RWPE2 (cell line): ENCODE measurements around the gene ALDH1L1.

ENCODE experiments used
- ATAC-seq: fragments of 200-7000 bp; cut with Tn5 transposase; 3 replicates; pipeline ENCODE4 v1.9.1; 2021; ENCODE audit warnings: low read depth
- DNase-seq: peaks from one replicate; pipeline ENCODE4 v3.0.0-alpha.2; 2020; ENCODE audit warnings: low spot score
- H3K27ac ChIP-seq: fragments of 450-650 bp; 2 replicates; pipeline ENCODE4 v1.5.1; 2017; ENCODE audit warnings: mild to moderate bottlenecking; ENCODE audit not compliant: poor library complexity, severe bottlenecking
- H3K27me3 ChIP-seq: fragments of 250-450 bp; sonication (Bioruptor Pico); 2 replicates; pipeline ENCODE4 v1.5.1; 2021; ENCODE audit warnings: mild to moderate bottlenecking, moderate library complexity; ENCODE audit not compliant: insufficient read depth, poor library complexity, severe bottlenecking
- H3K36me3 ChIP-seq: fragments of 250-450 bp; sonication (Bioruptor Pico); 2 replicates; pipeline ENCODE4 v1.5.1; 2020; ENCODE audit warnings: low read depth, mild to moderate bottlenecking, moderate library complexity
- H3K4me1 ChIP-seq: fragments of 250-450 bp; sonication (Bioruptor Pico); 2 replicates; pipeline ENCODE4 v1.5.1; 2021; ENCODE audit warnings: mild to moderate bottlenecking, moderate library complexity; ENCODE audit not compliant: insufficient read depth, poor library complexity, severe bottlenecking
- H3K4me3 ChIP-seq: fragments of 250-450 bp; sonication (Bioruptor Pico); 2 replicates; pipeline ENCODE4 v1.5.1; 2021; ENCODE audit warnings: mild to moderate bottlenecking, moderate library complexity; ENCODE audit not compliant: severe bottlenecking
- H3K9me3 ChIP-seq: fragments of 250-450 bp; sonication (Bioruptor Pico); 2 replicates; pipeline ENCODE4 v1.5.1; 2021; ENCODE audit warnings: mild to moderate bottlenecking, moderate library complexity; ENCODE audit not compliant: severe bottlenecking
- TF ChIP-seq, protein P1 (sequence below): fragments of 450-650 bp; IDR thresholded peaks from one replicate; pipeline ENCODE4 v1.5.1; 2017; ENCODE audit warnings: mild to moderate bottlenecking, moderate library complexity; ENCODE audit not compliant: poor library complexity, severe bottlenecking

The ALDH1L1 gene

DNA sequence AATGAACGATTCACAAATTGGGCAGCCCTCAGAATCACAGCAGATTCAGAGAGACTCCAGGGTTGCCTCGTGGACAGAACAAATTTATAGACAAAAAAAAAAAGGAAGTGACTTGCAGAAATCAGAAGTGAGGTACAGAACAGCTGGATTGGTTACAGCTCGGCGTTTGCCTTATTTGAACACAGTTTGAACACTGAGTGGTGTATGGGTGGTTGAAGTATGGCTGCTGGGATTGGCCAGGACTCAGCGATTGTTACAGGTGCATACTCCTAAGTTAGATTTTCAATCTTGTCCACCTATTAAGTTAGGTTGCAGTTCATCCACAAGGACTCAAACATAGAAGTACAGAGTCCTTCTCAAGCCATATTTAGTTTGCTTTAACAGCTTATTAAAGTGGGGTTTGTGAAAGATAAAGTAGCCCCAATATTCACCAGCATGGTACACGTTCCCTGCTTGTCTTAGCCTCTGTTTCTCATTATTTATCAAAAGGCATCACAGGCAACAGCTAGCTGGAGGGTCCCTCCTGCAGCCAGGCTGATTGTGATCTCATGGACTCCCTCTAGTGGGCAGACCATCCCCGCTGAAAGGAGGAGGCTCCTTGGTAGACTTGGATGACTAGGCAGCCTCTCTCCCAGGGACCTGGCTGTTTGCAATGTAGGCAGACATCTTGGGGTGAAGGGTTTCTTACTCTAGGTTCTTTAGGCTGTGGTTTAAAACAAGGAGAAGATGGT lies 17.6 kb upstream of the ALDH1L1 start:
- peaks cover 12% of the 10 kb centered on the region for H3K9me3 ChIP-seq
- H3K4me3 ChIP-seq = no peak overlapping the region
- ATAC-seq (peak; percentile 85), DNase-seq (no peak)
- TF ChIP-seq, protein P1, sequence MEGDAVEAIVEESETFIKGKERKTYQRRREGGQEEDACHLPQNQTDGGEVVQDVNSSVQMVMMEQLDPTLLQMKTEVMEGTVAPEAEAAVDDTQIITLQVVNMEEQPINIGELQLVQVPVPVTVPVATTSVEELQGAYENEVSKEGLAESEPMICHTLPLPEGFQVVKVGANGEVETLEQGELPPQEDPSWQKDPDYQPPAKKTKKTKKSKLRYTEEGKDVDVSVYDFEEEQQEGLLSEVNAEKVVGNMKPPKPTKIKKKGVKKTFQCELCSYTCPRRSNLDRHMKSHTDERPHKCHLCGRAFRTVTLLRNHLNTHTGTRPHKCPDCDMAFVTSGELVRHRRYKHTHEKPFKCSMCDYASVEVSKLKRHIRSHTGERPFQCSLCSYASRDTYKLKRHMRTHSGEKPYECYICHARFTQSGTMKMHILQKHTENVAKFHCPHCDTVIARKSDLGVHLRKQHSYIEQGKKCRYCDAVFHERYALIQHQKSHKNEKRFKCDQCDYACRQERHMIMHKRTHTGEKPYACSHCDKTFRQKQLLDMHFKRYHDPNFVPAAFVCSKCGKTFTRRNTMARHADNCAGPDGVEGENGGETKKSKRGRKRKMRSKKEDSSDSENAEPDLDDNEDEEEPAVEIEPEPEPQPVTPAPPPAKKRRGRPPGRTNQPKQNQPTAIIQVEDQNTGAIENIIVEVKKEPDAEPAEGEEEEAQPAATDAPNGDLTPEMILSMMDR = peak; percentile 65
- H3K27ac ChIP-seq = no peak overlapping the region
- no peaks in the 10 kb centered on the region for H3K27me3 ChIP-seq
- no peaks in the 10 kb centered on the region for H3K4me1 ChIP-seq
- no peaks in the 10 kb centered on the region; the same call in 1 of the 2 replicates for H3K36me3 ChIP-seq

DNA sequence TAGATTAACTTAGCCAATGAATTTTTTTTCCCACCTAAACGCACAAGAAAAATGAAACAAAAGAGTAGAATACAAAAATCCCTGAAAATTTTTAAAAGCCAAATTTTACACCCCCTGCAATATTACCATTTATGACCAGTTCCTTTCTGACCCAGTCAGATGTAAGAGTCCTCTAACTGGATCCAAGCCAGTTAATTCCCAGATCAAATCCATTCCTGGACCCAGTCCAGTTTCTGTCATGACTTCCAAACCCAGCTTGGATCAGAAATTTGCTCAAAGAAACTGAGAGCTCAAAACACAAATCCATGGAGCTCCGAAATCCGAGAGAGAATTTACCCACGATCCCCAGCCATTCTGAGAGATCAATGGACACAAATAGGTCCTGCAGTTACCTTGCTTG lies 17.0 kb upstream of the ALDH1L1 start:
- ATAC-seq (no peak), DNase-seq (no peak)
- no peaks in the 10 kb centered on the region for H3K27me3 ChIP-seq
- TF ChIP-seq, protein P1 = no peak
- no peak overlapping the region for H3K4me3 ChIP-seq
- H3K4me1 ChIP-seq = no peaks in the 10 kb centered on the region
- H3K36me3 ChIP-seq = no peaks in the 10 kb centered on the region; the same call in 1 of the 2 replicates
- no peak overlapping the region for H3K27ac ChIP-seq
- peaks cover 12% of the 10 kb centered on the region for H3K9me3 ChIP-seq

DNA sequence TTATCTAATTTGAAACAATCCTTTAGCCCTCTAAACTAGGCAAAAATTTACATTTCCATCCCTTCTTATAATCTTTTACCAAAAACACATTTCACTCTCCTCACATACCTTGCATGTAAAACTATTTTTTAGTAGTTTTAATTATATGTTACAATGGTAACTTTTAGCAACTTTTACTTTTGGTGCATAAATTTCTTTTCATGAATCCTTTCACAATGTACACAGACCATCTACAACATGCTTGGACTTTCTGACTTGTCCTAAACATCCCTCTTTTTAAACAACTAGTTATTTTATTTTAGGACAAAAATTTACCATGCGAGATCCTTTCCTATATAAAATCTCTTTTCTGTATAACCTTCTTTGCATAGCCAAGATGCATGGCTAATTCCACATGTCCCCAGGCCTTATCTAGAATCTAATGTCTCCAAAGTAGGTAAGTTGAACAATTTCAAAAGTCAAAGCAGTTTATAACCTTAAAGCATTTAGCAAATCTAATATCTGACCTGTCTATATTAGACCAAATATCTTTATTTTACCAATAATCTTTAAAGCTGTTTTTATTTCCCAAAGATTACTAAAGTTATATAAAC lies 14.4 kb upstream of the ALDH1L1 start:
- no peak for ATAC-seq
- Histone ChIP-seq H3K27me3 (no peaks in the 10 kb centered on the region), H3K4me1 (no peaks in the 10 kb centered on the region), H3K9me3 (peaks cover 12% of the 10 kb centered on the region), H3K4me3 (no peak overlapping the region), H3K36me3 (no peaks in the 10 kb centered on the region; the same call in 1 of the 2 replicates), H3K27ac (no peak overlapping the region)
- DNase-seq = no peak
- TF ChIP-seq, protein P1 = no peak

DNA sequence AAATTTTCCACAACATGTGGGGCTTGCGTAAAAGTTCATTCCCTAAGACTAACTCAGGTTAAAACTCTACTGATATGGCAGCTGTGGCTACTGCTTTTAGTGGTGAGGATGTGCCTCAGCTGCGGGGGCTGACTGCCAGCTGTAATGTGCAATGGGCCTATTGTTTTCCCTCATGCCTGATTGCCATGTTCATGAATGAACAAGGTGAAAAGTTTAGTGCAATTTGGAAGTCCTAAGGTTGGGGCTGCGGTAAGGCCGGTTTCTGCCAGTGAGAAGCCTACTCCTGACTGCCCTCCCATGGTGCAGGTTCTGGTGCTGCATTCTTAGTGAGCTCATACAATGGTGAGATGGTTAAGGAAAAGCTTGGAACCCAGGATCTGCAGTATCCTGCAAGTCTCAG lies 10.9 kb upstream of the ALDH1L1 start:
- Histone ChIP-seq H3K9me3 (peaks cover 12% of the 10 kb centered on the region), H3K27me3 (no peaks in the 10 kb centered on the region), H3K4me3 (no peak overlapping the region), H3K4me1 (no peaks in the 10 kb centered on the region), H3K36me3 (no peaks in the 10 kb centered on the region; the same call in 1 of the 2 replicates), H3K27ac (no peak overlapping the region)
- DNase-seq = no peak
- no peak for ATAC-seq
- TF ChIP-seq, protein P1 = no peak

DNA sequence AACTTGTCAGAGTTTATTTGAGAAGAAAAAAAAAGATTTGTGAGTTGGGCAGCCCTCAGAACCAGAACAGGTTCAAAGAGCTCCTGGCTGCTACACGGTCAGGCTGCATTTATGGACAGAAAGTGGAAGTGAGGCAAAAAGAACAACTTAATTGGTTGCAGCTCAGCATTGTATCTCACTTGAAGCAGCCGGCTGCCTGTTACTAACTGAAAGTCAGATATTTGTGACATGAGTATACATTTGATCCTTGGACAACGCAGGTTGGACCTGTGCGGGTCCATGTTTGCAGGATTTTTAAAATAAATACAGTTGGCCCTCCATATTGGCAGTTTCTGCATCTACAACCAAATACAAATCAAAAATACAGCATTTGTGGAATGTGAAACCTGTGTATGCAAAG lies 7.5 kb upstream of the ALDH1L1 start:
- Histone ChIP-seq H3K27ac (no peak overlapping the region), H3K27me3 (no peaks in the 10 kb centered on the region), H3K4me3 (no peak overlapping the region), H3K9me3 (no peaks in the 10 kb centered on the region), H3K36me3 (no peaks in the 10 kb centered on the region), H3K4me1 (no peaks in the 10 kb centered on the region)
- ATAC-seq = no peak
- no peak for DNase-seq
- TF ChIP-seq, protein P1 = no peak
